Measurements from ENCODE around the gene GNB1L. TPM values are rescaled to one million over a fixed set of nuclear protein-coding genes. Genes with fewer than 3 reads are reported as not detected.

The GNB1L gene
- total and polyA plus RNA-seq, 9 of the 15 experiments (the other 6 are each of a cell fraction or from before 2014, with no cell fraction given): 0.56 to 50.5 (median 10.2) TPM

DNA sequence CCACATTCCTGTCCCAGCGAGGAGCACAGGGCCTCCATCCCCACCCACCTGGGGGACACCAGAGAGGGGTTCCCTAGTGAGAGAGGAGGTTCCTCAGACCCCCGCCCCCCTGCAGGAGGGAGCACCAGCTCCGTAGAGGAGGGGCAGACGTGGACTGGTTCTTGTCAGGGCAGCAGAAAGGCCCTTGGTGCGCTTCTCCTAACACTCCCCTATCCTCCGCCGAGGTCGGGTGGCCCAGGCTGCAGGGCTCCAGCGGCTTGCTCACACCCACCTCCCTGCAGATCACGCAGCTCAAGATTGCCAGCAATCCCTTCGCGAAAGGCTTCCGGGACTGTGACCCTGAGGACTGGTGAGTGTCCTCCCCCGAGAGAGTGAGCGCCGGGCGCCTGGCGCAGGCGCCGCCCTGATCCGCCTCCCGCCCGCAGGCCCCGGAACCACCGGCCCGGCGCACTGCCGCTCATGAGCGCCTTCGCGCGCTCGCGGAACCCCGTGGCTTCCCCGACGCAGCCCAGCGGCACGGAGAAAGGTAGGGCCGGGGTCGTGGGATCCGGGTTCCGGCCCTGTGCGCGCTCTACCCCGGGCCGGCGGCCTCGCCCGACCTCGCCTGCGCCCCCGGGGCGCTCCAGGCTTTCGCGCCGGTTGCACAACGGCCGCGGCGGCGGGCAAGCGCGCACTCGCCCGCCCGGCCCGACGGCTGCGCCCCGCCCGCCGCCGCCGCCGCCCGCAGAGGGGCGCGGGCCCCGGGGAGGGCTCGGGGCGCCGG, 89.0 kb downstream of the GNB1L start:
- peak overlapping the region in 1 of 2 experiments; percentile 41; a peak in 2 of 4 replicates for H3K9ac ChIP-seq (ENCODE audit: insufficient read depth in 1 of 2, low read depth in 2 of 2, low read length in 2 of 2)
- H3K4me1 ChIP-seq (replicated peaks in 1 of 2; ENCODE audit: control insufficient read depth in 2 of 2, insufficient read depth in 2 of 2, low read length in 2 of 2): peaks cover 6 to 92% of the 10 kb centered on the region in 2 experiments; a peak in 3 of 5 replicates
- BruUV-seq (replicated peaks): no TSS peak
- 0 out of 2 replicates have a peak, but pooled peaks cover 3% of the 10 kb centered on the region for H4K20me1 ChIP-seq (replicated peaks; ENCODE audit: control insufficient read depth, insufficient read depth, low read length)
- H3K9me3 ChIP-seq (replicated peaks; ENCODE audit: control insufficient read depth, insufficient read depth, low read depth, low read length): no peaks in the 10 kb centered on the region
- peaks cover 8% of the 10 kb centered on the region; the same call in 1 of the 3 replicates for H3K36me3 ChIP-seq (ENCODE audit: control insufficient read depth, insufficient read depth, low read length)
- CTCF ChIA-PET (ENCODE audit: low intra/inter-chr PET ratio): no interaction called here
- FAIRE-seq (no peak), ATAC-seq (peak; percentile 1), DNase-seq (ENCODE audit: extremely low read depth in 1 of 4, low spot score in 3 of 4) (peak; percentile 64 to 82 (median 75))
- POLR2A ChIA-PET: interaction anchor here (0.6 to 6.7 kb wide), 6 partner anchors 12 to 146 kb away, joined by 3 to 78 read pairs (median 4); no protein-coding TSS in a partner anchor
- 69% methylated on average over 64 of the region's 83 CpGs for WGBS (ENCODE audit: insufficient coverage, low coverage, missing lambda C conversion rate)
- in situ Hi-C loops (cut with MboI) (no loop called here), intact Hi-C loops (cut with micrococcal nuclease) (loop anchor here (2.0 kb wide), 1 partner anchor 35 kb away; no protein-coding TSS in a partner anchor)
- peaks cover 25% of the 10 kb centered on the region for H3K79me2 ChIP-seq (ENCODE audit: control insufficient read depth, insufficient read depth, low read length)
- H3K4me2 ChIP-seq (ENCODE audit: insufficient read depth, low read length): no peak overlapping the region
- H2AFZ ChIP-seq (ENCODE audit: low read depth, low read length): 0 out of 2 replicates have a peak overlapping the region, but pooled peaks have one; percentile 5
- H3K4me3 ChIP-seq: no peak overlapping the region
- peak overlapping the region; percentile 2; the same call in 1 of the 3 replicates for H3K27ac ChIP-seq (ENCODE audit: extremely low read depth, low read depth, low read length)
- peaks cover 6% of the 10 kb centered on the region for H3K9me1 ChIP-seq (ENCODE audit: control insufficient read depth, insufficient read depth, low read length)
- H3K27me3 ChIP-seq (ENCODE audit: control insufficient read depth in 2 of 2, insufficient read depth in 2 of 2, low read length in 2 of 2): peaks cover 0 to 10% of the 10 kb centered on the region in 2 experiments; a peak in 2 of 5 replicates
- TF ChIP-seq ILK (tag; IDR thresholded peaks at IDR 0.05; ENCODE audit: borderline replicate concordance, low read depth) (no peak), NFATC3 (IDR thresholded peaks at IDR 0.05) (no peak), NUFIP1 (IDR thresholded peaks at IDR 0.05; ENCODE audit: partially characterized antibody) (no peak), RBM39 (optimal IDR thresholded peaks at IDR 0.05; ENCODE audit: low read depth, low read length) (no peak), ZNF431 (CRISPR knock-in tag; IDR thresholded peaks at IDR 0.05) (no peak), NFXL1 (CRISPR knock-in tag; IDR thresholded peaks at IDR 0.05) (no peak), PURB (CRISPR knock-in tag; IDR thresholded peaks at IDR 0.05; ENCODE audit: low read depth) (no peak), TSHZ1 (CRISPR knock-in tag; IDR thresholded peaks at IDR 0.05) (no peak), HMG20B (CRISPR knock-in tag; IDR thresholded peaks at IDR 0.05) (no peak), CTCFL (IDR thresholded peaks at IDR 0.05; ENCODE audit: borderline replicate concordance, insufficient read depth, low read depth, low read length, poor library complexity, severe bottlenecking) (no peak), TAF15 (IDR thresholded peaks at IDR 0.05; ENCODE audit: low read depth, low read length) (no peak), NCOA2 (IDR thresholded peaks at IDR 0.05; ENCODE audit: partially characterized antibody in 2 of 2) (no peak), BHLHE40 (IDR thresholded peaks at IDR 0.05; ENCODE audit: low read length) (peak; percentile 50; the same call in 1 of the 2 replicates), POLR2B (IDR thresholded peaks at IDR 0.05; ENCODE audit: low read depth, partially characterized antibody) (no peak), TBL1XR1 (IDR thresholded peaks at IDR 0.05; ENCODE audit: low read length in 2 of 2) (0 out of 4 replicates have a peak, but pooled peaks of 1 of the 2 experiments have one; percentile 29), FOXA3 (CRISPR knock-in tag; conservative IDR thresholded peaks at IDR 0.05 in 1 of 2, IDR thresholded peaks at IDR 0.05 in 1 of 2) (no peak)
